ENCODE measurements around the gene CACNB3. TPM values are rescaled to one million over a fixed set of nuclear protein-coding genes. Genes with fewer than 3 reads are reported as not detected.
"Not testable (repeated sequence)": the region's sequence is repeated elsewhere in the genome, so short reads cannot be mapped to it uniquely, and the experiment has no call there.

The CACNB3 gene
- total RNA-seq, 2 donors from 2014 or later, result 17.8 to 30.5 TPM

GRCh38 chr12:48851883-48852733 is 33.8 kb downstream of the CACNB3 start, which contains the start of gene DDX23:
Gene DDX23 (minus strand): TSS chr12:48852163. CDS start chr12:48845782, 6,381 bp downstream.
- Histone ChIP-seq H3K27ac (peak within 1 kb of the TSS; percentile 75 to 79), H3K36me3 (no peaks in the 10 kb centered on the region), H3K4me1 (ENCODE audit: control insufficient read depth in 1 of 2, low read depth in 2 of 2) (peaks cover 15 to 26% of the 10 kb centered on the region in 2 donors), H3K9me3 (no peaks in the 10 kb centered on the region), H3K27me3 (replicated peaks; ENCODE audit: insufficient read depth) (no peaks in the 10 kb centered on the region), H3K4me3 (peak within 1 kb of the TSS; percentile 91)
- TF ChIP-seq, protein P1, sequence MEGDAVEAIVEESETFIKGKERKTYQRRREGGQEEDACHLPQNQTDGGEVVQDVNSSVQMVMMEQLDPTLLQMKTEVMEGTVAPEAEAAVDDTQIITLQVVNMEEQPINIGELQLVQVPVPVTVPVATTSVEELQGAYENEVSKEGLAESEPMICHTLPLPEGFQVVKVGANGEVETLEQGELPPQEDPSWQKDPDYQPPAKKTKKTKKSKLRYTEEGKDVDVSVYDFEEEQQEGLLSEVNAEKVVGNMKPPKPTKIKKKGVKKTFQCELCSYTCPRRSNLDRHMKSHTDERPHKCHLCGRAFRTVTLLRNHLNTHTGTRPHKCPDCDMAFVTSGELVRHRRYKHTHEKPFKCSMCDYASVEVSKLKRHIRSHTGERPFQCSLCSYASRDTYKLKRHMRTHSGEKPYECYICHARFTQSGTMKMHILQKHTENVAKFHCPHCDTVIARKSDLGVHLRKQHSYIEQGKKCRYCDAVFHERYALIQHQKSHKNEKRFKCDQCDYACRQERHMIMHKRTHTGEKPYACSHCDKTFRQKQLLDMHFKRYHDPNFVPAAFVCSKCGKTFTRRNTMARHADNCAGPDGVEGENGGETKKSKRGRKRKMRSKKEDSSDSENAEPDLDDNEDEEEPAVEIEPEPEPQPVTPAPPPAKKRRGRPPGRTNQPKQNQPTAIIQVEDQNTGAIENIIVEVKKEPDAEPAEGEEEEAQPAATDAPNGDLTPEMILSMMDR (IDR thresholded peaks at IDR 0.05), result no peak
- ATAC-seq (ENCODE audit: insufficient number of reproducible peaks, low FRiP score, low read depth) (peak; percentile 94), DNase-seq (ENCODE audit: low spot score) (peak; percentile 81)

- DNase-seq (ENCODE audit: low spot score) (peak; percentile 86), ATAC-seq (ENCODE audit: insufficient number of reproducible peaks, low FRiP score, low read depth) (peak; percentile 72)
- no peaks in the 10 kb centered on the region for H3K27me3 ChIP-seq (replicated peaks; ENCODE audit: insufficient read depth)
- H3K36me3 ChIP-seq, result no peaks in the 10 kb centered on the region
- H3K4me1 ChIP-seq (ENCODE audit: control insufficient read depth in 1 of 2, low read depth in 2 of 2), result peaks cover 15 to 26% of the 10 kb centered on the region in 2 donors
- H3K4me3 ChIP-seq, result peak overlapping the region; percentile 91
- no peaks in the 10 kb centered on the region for H3K9me3 ChIP-seq
- peak overlapping the region; percentile 62 to 75 for H3K27ac ChIP-seq
- TF ChIP-seq, protein P1 (IDR thresholded peaks at IDR 0.05), result peak; percentile 91
These were observed 34.7 kb downstream of the CACNB3 start for GRCh38 chr12:48852734-48853688.

DNA sequence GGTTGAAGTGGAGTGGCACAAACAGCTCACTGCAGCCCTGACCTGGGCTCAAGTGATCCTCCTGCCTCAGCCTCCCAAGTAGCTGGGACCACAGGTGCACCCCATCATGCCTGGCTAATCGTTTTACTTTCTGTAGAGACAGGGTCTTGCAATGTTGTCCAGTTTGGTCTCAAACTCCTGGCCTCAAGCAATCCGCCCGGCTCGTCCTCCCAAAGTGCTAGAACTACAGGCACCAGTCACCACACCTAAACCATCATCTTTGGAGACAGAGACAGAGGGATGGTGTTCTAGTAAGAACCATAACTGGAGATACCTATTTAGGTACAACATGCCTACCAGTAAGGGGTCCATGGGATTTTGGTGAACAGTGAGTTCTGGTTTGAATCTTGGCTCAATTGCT is 36.2 kb downstream of the CACNB3 start:
- no peak overlapping the region for H3K4me3 ChIP-seq
- H3K9me3 ChIP-seq, result no peaks in the 10 kb centered on the region
- H3K27ac ChIP-seq, result no peak overlapping the region
- H3K4me1 ChIP-seq (ENCODE audit: control insufficient read depth in 1 of 2, low read depth in 2 of 2), result peaks cover 15 to 25% of the 10 kb centered on the region in 2 donors
- H3K27me3 ChIP-seq (replicated peaks; ENCODE audit: insufficient read depth), result no peaks in the 10 kb centered on the region
- no peaks in the 10 kb centered on the region for H3K36me3 ChIP-seq
- TF ChIP-seq, protein P1 (IDR thresholded peaks at IDR 0.05), result no peak
- ATAC-seq (ENCODE audit: insufficient number of reproducible peaks, low FRiP score, low read depth), result no peak
- no peak for DNase-seq (ENCODE audit: low spot score)

DNA sequence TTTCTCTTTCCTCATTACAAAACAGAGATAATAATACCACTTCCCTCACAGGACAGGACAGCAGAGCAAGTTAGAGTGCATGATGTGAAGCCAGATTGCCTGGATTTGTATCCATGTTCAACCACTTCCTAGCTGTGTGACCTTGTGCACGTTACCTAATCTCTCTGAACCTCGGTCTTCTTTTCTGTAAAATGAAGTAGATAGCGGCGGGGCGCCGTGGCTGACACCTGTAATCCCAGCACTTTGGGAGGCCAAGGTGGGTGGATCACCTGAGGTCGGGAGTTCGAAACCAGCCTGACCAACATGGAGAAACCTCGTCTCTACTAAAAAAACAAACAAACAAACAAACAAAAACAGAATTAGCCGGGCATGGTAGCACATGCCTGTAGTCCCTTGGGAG is 36.6 kb downstream of the CACNB3 start:
- ATAC-seq (ENCODE audit: insufficient number of reproducible peaks, low FRiP score, low read depth); H3K27ac ChIP-seq; DNase-seq (ENCODE audit: low spot score); H3K27me3 ChIP-seq (replicated peaks; ENCODE audit: insufficient read depth); H3K36me3 ChIP-seq; H3K9me3 ChIP-seq; H3K4me3 ChIP-seq: not testable (repeated sequence)
- H3K4me1 ChIP-seq (ENCODE audit: control insufficient read depth in 1 of 2, low read depth in 2 of 2), result peaks cover 15 to 22% of the 10 kb centered on the region in 2 donors

GRCh38 chr12:48856379-48856778 is 38.1 kb downstream of the CACNB3 start:
- Histone ChIP-seq H3K36me3 (no peaks in the 10 kb centered on the region), H3K9me3 (no peaks in the 10 kb centered on the region), H3K4me3 (no peak overlapping the region), H3K4me1 (ENCODE audit: control insufficient read depth in 1 of 2, low read depth in 2 of 2) (peaks cover 5 to 8% of the 10 kb centered on the region in 2 donors), H3K27ac (no peak overlapping the region), H3K27me3 (replicated peaks; ENCODE audit: insufficient read depth) (no peaks in the 10 kb centered on the region)
- TF ChIP-seq, protein P1 (IDR thresholded peaks at IDR 0.05), result no peak
- DNase-seq (ENCODE audit: low spot score) (no peak), ATAC-seq (ENCODE audit: insufficient number of reproducible peaks, low FRiP score, low read depth) (no peak)
